HepG2 (cell line): ENCODE results near the gene PEX14.

Experiments used
- CBX2 ChIP-seq, 2 experiments: fragments of 200-600 bp in 1 of 2; sonication (generic); formaldehyde crosslinking in 1 of 2; IDR thresholded peaks; 2 replicates each; pipeline versions ENCODE4 v1.7.0 to v1.8.1; 2018 to 2022; ENCODE audit warnings: low read depth in 2 of 2, low read length in 1 of 2, mild to moderate bottlenecking in 1 of 2, missing genetic modification reagents in 1 of 2
- KDM1A ChIP-seq: IDR thresholded peaks from 2 replicates; pipeline ENCODE4 v1.6.1; 2016; ENCODE audit warnings: missing compliant biosample characterization
- ZNF143 ChIP-seq: sonication (generic); formaldehyde crosslinking; IDR thresholded peaks from 2 replicates; pipeline ENCODE4 v1.4.0; 2020; ENCODE audit warnings: missing genetic modification reagents

GRCh38 chr1:10520497-10520896 lies 45.7 kb downstream of the PEX14 start:
- TF ChIP-seq ZNF143 (no peak), KDM1A (CRISPR knock-in tag) (no peak), CBX2 (IDR thresholded peaks at IDR 0.05; ENCODE audit: low read depth, low read length) (no peak), CBX2 (CRISPR knock-in tag; IDR thresholded peaks at IDR 0.05; ENCODE audit: low read depth) (no peak)
